K562 (cell line): ENCODE measurements around the gene KRT80. TPM values are rescaled to one million over a fixed set of nuclear protein-coding genes. Genes with fewer than 3 reads are reported as not detected.

Experiments used
- ARID1B ChIP-seq: fragments of 450-650 bp; IDR thresholded peaks from 2 replicates; pipeline ENCODE4 v1.6.1; 2016; ENCODE audit warnings: antibody characterized with exemption, mild to moderate bottlenecking, inconsistent platforms
- C11orf30 ChIP-seq: fragments of 450-650 bp; IDR thresholded peaks from 2 replicates; pipeline ENCODE4 v1.6.1; 2016; ENCODE audit warnings: low read depth, mild to moderate bottlenecking
- ELK3 ChIP-seq: fragments of 450-650 bp; formaldehyde crosslinking; IDR thresholded peaks from 2 replicates; pipeline ENCODE4 v1.4.0; 2020; ENCODE audit warnings: mild to moderate bottlenecking
- ETV5 ChIP-seq: sonication (generic); formaldehyde crosslinking; IDR thresholded peaks from 2 replicates; pipeline ENCODE4 v1.4.0; 2020; ENCODE audit warnings: low read depth, mild to moderate bottlenecking, missing genetic modification reagents
- FOSL1 ChIP-seq: fragments of 200-800 bp; sonication (Bioruptor generic); conservative IDR thresholded peaks from 2 replicates; pipeline ENCODE4 v1.6.1; 2016; ENCODE audit warnings: missing genetic modification characterization, missing compliant biosample characterization
- HBP1 ChIP-seq: fragments of 450-650 bp; formaldehyde crosslinking; IDR thresholded peaks from 2 replicates; pipeline ENCODE4 v1.4.0; 2022; ENCODE audit warnings: missing genetic modification characterization
- HOXB6 ChIP-seq: fragments of 250-450 bp; sonication (Bioruptor Pico); IDR thresholded peaks from 2 replicates; pipeline ENCODE4 v1.5.1; 2022; ENCODE audit warnings: mild to moderate bottlenecking, borderline replicate concordance
- KDM1A ChIP-seq, 2 experiments: fragments of 450-650 bp; IDR thresholded peaks; 2 replicates each; pipeline ENCODE4 v1.6.1; 2016; ENCODE audit warnings: mild to moderate bottlenecking in 2 of 2
- RBM25 ChIP-seq: fragments of 200-400 bp; formaldehyde crosslinking; IDR thresholded peaks from 2 replicates; pipeline ENCODE4 v1.6.1; 2018; ENCODE audit warnings: low read length, low read depth, moderate library complexity; ENCODE audit not compliant: severe bottlenecking
- RERE ChIP-seq: sonication (generic); formaldehyde crosslinking; IDR thresholded peaks from 2 replicates; pipeline ENCODE4 v1.8.0; 2023; ENCODE audit warnings: missing genetic modification reagents, mild to moderate bottlenecking, borderline replicate concordance
- ZBTB49 ChIP-seq: sonication (generic); formaldehyde crosslinking; IDR thresholded peaks from 2 replicates; pipeline ENCODE4 v1.8.0; 2022; ENCODE audit warnings: missing genetic modification reagents, mild to moderate bottlenecking, borderline replicate concordance
- ZFP30 ChIP-seq: fragments of 250-450 bp; sonication (Bioruptor Pico); IDR thresholded peaks from 2 replicates; pipeline ENCODE4 v1.8.0; 2022; ENCODE audit warnings: moderate library complexity, mild to moderate bottlenecking, inconsistent platforms, borderline replicate concordance
- ZNF740 ChIP-seq, 3 experiments: fragments of 200-800 bp in 1 of 3; sonication (Bioruptor generic) in 1 of 3; sonication (generic) in 1 of 3; formaldehyde crosslinking in 1 of 3; IDR thresholded peaks; 2 replicates each; pipeline versions ENCODE4 v1.6.1 to v1.8.0; 2016 to 2022; ENCODE audit warnings: mild to moderate bottlenecking in 2 of 3, missing compliant biosample characterization in 2 of 3, missing genetic modification characterization in 2 of 3, missing genetic modification reagents in 1 of 3
- polyA plus RNA-seq, 8 experiments: library from polyadenylated mRNA; depleted of rRNA in 4 of 8; stranded (reverse) in 5 of 8; unstranded in 3 of 8; fragments of >200 nt; fragmentation: Nextera tagmentation in 2 of 8; fragmentation: Illumina TruSeq in 1 of 8; extraction: Ambion mirVana in 2 of 8; extraction: Trizol in 1 of 8; gene quantifications; 2 replicates each; pipeline versions ENCODE4 v1.2.1 to v1.2.3, GENCODE V29; 2011 to 2014; ENCODE audit warnings: inconsistent platforms in 1 of 8, missing spikeins in 1 of 8
- total RNA-seq, 7 experiments: library from RNA; depleted of rRNA in 6 of 7; stranded (reverse); fragments of >200 nt in 6 of 7; fragmentation: Illumina TruSeq in 2 of 7; extraction: Trizol in 2 of 7; gene quantifications; 2 replicates each; pipeline versions ENCODE4 v1.2.1 to v1.2.3, GENCODE V29; 2011 to 2021; ENCODE audit warnings: low replicate concordance in 1 of 7

The KRT80 gene
- total and polyA plus RNA-seq, 9 of the 15 experiments (the other 6 are each of a cell fraction or from before 2014, with no cell fraction given): not detected

GRCh38 chr12:52126605-52127578 lies 64.9 kb downstream of the KRT80 start (continued):
- peak; percentile 59 for TF ChIP-seq RBM25
- TF ChIP-seq ELK3: no peak
- no peak for TF ChIP-seq ZBTB49
- TF ChIP-seq HOXB6 (CRISPR knock-in tag): no peak
- no peak for TF ChIP-seq RERE (CRISPR knock-in tag)
- TF ChIP-seq ETV5: 0 out of 2 replicates have a peak, but pooled peaks have one; percentile 17
- TF ChIP-seq ZFP30 (CRISPR knock-in tag): no peak
- no peak for TF ChIP-seq HBP1 (CRISPR knock-in tag)
- TF ChIP-seq FOSL1 (tag): no peak
- TF ChIP-seq C11orf30: no peak
- TF ChIP-seq ARID1B: peak; percentile 35
- peak; percentile 21 to 51; a peak in 3 of 4 replicates for TF ChIP-seq KDM1A (IDR thresholded peaks at IDR 0.05)
- no peak for TF ChIP-seq ZNF740 (CRISPR knock-in tag; IDR thresholded peaks at IDR 0.05)
- peak in 1 of 2 experiments; percentile 27; a peak in 1 of 4 replicates for TF ChIP-seq ZNF740 (tag; IDR thresholded peaks at IDR 0.05)
